ENCODE results near the gene SPRED2.

The SPRED2 gene

GRCh38 chr2:65411056-65411795 lies 21.2 kb downstream of the SPRED2 start:
- DNase-seq, result no peak

DNA sequence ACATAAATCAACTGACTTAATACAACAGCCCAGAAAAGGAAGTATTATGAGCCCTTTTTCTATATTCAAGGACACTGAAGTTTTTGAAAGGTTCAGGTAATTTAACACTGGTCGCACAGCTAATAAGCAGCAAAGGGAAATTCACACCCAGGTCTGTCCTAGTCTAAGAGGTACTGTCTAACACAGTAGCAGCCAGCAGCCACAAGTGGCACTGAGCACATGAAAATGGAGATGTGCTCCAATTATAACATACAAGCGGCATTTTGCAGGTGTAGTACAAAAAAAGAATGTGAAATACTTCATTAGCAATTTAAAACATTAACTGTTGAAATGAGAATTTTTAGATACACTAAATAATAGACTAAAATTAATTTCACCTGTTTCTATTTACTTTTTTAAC lies 23.4 kb downstream of the SPRED2 start:
- DNase-seq, result no peak

GRCh38 chr2:65407240-65407639 lies 25.2 kb downstream of the SPRED2 start:
- no peak for DNase-seq

DNA sequence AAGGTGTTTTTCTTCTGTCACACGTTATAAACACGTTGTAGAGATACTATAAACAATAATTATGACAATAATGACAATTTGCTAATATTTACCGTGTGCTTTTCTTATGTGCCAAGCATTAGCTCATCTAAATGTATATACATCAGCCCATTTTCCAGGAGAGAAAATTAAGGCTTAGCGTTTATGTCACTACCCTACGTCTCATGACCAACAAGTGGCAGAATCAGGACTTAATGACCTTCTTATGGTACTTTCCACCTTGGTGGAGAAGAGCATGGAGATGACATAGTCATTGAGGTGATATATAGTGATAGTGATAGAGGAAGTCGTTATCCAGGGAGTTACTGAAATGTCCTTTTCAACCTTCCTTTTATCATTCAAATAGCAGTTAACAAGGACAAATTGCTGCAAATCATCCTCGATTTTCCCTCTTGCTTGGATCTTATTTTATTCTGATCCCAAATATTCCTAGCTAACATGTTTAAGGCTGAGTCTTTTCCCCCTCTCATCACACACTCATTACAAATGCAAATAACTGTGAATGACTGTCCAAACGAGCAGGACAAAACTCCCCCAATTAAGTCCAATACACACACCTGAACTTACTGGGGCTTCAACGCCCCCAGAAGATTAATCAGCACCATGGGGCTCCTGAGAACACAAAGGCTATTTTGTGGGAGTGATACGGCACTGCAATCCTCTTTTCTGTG lies 27.3 kb downstream of the SPRED2 start:
- no peak for DNase-seq

DNA sequence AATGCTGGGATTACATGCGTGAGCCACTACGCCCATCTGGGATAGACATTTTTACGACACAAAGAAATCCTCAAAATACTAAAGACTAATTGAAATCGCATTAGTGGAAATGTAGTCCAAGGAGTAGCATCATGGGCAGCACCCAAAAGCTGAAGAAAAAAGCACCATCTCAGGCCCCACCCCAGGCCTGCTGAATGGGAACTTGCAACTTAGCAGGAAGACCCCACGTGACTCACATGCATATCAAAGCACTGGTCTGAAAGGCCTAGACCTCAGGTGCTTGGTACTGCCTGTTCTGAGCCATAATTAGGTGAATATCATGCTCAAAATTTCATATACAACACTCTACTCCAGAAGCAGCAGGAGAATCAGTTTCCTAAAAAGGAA lies 28.9 kb downstream of the SPRED2 start:
- no peak for DNase-seq

GRCh38 chr2:65402780-65403528 lies 29.4 kb downstream of the SPRED2 start:
- no peak for DNase-seq

DNA sequence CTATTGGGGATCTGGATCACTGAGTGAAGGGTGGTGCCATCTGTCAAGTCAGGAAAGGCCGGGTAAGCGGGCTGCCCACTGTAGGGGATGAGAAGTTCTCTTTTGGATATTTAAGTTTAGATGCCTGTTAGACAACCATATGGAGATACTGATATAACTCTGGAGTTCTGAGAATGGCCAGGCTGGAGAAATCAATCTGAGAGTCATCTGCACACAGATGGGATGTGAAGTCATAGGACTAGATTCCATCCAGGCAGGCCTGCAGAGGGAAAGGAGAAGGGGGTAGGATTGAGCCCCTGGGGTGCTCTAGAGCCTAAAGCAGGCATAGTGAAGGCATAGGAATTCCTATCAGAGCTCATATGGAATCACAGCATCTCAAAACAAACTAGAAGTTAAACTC lies 30.1 kb downstream of the SPRED2 start:
- no peak for DNase-seq

DNA sequence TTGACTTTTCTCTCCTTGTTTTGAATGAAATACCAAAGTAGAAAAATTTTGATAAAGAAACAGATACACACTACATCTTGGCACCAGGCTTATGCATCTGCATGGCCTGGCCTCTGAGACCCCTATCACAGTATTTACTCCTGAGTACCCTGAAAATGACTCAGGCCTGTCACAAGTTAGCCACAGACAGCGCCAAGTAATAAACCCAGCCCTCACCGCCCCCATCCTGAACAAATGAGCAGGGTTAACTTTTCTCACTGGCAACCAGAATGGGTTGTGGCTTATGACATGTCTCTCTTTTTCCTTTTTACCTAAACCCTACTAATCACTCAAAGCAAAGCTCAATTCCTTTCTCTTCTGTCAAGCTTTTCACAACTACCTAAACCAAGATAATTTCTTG lies 35.3 kb downstream of the SPRED2 start:
- no peak for DNase-seq

DNA sequence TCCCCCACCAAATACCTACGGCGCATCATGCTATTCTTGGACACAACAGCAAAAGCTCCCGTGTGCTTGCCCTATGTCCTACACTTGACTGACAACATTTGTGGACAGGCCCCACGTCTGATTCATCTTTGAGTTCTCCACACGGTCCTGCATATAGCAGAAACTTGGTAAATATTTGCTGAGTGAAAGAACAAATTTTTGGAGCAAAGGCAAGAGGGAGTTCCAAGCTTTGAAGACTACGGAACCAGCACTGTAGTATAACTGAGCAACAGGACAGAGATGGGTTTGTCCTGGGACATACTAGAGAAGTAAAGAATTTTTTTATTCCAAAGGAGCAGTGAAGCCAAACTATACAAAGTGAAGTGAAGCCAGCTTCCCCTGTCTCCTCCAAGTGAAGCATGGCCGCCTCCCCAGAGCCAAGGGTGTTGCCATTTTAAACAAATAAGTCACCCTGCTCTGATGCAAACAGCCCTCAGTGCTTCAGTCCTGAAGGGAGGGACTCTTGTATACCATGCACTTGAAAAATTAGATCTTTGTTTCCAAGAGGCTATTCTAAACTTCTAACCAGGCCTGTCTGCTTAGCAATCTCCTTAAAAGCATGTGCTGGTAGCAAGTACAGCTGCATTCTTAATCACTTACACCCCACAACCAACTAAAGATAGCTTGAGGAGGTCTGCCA lies 35.9 kb downstream of the SPRED2 start:
- no peak for DNase-seq

GRCh38 chr2:65395621-65396347 lies 36.6 kb downstream of the SPRED2 start:
- no peak for DNase-seq

GRCh38 chr2:65393743-65394422 lies 38.5 kb downstream of the SPRED2 start:
- DNase-seq, result no peak

GRCh38 chr2:65393046-65393445 lies 39.4 kb downstream of the SPRED2 start:
- DNase-seq, result no peak

DNA sequence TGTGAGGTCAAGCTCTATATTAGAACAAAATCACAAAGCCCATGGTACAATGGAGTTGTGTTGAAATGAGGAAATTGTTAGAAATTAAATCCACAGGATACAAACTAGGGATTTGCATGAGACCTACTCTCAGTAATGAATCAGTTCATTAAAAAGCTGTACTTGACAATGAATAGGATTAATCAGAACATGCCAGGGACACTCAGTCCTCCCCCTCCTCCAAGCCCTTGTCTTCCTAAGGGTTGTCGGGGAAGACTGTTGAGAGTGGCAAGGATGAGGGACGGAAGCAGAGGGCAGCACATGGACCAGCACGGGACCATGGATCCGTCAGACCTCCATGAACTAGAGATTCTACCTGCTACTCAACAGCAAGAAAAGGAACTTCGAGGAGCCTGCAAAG lies 39.8 kb downstream of the SPRED2 start:
- no peak for DNase-seq

DNA sequence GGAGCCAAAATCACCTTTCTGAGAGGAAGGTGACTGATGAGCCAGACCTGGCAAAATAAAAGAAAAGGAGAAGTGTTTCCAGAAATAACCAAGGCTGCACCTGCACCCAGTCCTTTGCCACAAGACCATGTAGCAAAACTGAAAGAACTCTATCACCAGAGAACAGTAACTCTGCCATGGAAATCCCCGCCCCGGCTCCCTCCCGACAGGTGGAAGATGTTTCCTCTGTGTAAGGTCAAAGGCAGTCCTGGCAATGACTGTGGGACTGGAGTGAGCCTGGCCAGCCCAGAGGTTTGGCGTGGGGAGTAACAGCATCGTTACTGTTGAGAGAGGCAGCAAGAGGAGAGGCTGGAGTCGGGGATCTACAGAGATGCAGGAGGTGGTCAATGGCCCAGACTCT lies 42.3 kb downstream of the SPRED2 start:
- no peak for DNase-seq

- no peak for DNase-seq
These were observed 42.9 kb downstream of the SPRED2 start for GRCh38 chr2:65389476-65389875.

DNA sequence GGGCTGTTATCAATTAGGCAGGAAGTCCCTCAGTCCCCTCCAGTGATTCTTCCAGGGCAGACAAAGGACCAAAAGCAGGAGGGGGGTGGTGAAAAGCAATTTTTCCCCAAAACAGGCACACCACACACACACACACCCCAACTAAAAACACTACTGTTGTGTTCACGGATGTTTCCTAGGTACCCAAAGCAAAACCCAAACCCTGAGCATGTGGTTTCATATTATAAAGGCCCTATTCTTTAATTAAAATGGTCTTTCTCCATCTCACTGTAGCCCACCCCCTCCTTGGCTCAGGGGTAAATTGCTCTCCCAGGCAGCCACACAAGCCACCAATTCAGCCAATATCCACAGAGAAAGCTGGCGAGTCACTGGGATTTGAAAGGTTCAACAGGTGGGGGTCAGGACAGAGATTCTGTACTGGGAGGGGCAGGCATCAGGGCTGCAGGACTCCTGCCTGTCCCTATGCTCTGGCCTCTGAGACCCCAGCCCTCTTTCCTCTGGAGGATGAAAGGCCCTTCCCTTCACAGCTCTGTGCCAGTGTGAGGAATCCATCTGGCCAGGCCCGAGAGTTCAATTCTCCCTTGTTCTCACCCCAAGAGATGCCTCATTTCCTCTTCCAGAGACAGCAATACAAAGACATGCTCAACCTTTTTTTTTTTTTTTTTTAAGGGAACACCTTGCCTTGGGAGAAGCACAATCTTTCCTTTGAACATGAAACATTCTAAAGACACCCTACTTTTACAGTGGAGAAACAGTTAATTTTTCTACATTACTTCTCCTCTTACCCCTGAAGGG lies 43.6 kb downstream of the SPRED2 start:
- no peak for DNase-seq

GRCh38 chr2:65388051-65388531 lies 44.3 kb downstream of the SPRED2 start:
- no peak for DNase-seq

GRCh38 chr2:65386989-65387388 lies 45.4 kb downstream of the SPRED2 start:
- DNase-seq, result no peak

DNA sequence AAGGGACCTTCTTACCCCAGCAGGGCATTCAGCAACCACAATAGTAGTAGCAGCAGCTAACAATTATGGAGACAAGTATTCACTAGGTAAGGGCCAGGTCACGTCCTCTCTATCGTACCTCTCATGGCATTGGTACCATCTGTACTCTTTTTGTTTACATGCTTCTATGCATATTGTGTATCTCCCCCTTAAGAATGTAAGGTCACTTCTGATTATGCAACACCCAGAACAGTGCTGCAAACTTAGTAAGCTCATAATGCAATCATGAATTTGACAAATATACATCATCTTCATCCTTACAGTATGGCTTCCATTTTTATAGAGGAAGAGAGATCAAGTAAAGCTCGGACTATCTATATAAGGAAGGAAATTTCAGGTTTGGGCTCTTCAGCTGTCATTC lies 46.1 kb downstream of the SPRED2 start:
- no peak for DNase-seq

- no peak for DNase-seq
These were observed 48.6 kb downstream of the SPRED2 start for GRCh38 chr2:65383541-65384488.

Data from GF-D8 (cell line).